Vagina (tissue), 2 donors: ENCODE results near the gene AVPR1A. TPM values are rescaled to one million over a fixed set of nuclear protein-coding genes. Genes with fewer than 3 reads are reported as not detected.

Experiments used
- DNase-seq, 2 donors: peaks; one replicate each; pipeline ENCODE4 v3.0.0-alpha.2; 2017; ENCODE audit errors: extremely low spot score in 2 of 2
- H3K27ac ChIP-seq: fragments of 200-600 bp; sonication (generic); one replicate; pipeline ENCODE4 v1.5.1; 2019
- H3K27me3 ChIP-seq: fragments of 200-600 bp; sonication (generic); one replicate; pipeline ENCODE4 v1.5.1; 2019
- H3K36me3 ChIP-seq, 2 donors: fragments of 200-600 bp; sonication (generic); one replicate each; pipeline ENCODE4 v1.5.1; 2017 to 2019
- H3K4me1 ChIP-seq: fragments of 200-600 bp; sonication (generic); one replicate; pipeline ENCODE4 v1.5.1; 2019
- H3K4me3 ChIP-seq, 2 donors: fragments of 200-600 bp; sonication (generic); 1 replicate in 1 of 2; 2 replicates in 1 of 2; pipeline ENCODE4 v1.5.1; 2016 to 2019
- H3K9me3 ChIP-seq: fragments of 200-600 bp; sonication (generic); one replicate; pipeline ENCODE4 v1.5.1; 2019
- POLR2A ChIP-seq, 2 donors: fragments of 450-650 bp; IDR thresholded peaks; one replicate each; pipeline ENCODE4 v1.6.1; 2017; ENCODE audit warnings: antibody characterized with exemption in 2 of 2, mild to moderate bottlenecking in 2 of 2, moderate library complexity in 2 of 2
- POLR2AphosphoS5 ChIP-seq, 2 donors: sonication (generic); formaldehyde crosslinking; IDR thresholded peaks; one replicate each; pipeline ENCODE4 v1.9.0; 2017; ENCODE audit warnings: antibody characterized with exemption in 2 of 2, mild to moderate bottlenecking in 2 of 2, low read depth in 1 of 2; ENCODE audit not compliant: insufficient read depth in 1 of 2
- intact Hi-C: fragments of 100-400 bp; cut with DNase I; formaldehyde crosslinking; loops from one replicate; pipeline ENCODE4 v1.15.1; 2023
- total RNA-seq: library from RNA; depleted of rRNA; stranded (reverse); fragments of >200 nt; gene quantifications from one replicate; pipeline ENCODE4 v1.2.3, GENCODE V29; 2016
- TF ChIP-seq, protein P1 (sequence below), 3 experiments: fragments of 450-650 bp in 2 of 3; fragments of 200-600 bp in 1 of 3; sonication (generic) in 1 of 3; IDR thresholded peaks; one replicate each; pipeline ENCODE4 v1.5.1; 2017 to 2019; ENCODE audit warnings: antibody characterized with exemption in 3 of 3, mild to moderate bottlenecking in 2 of 3, moderate library complexity in 2 of 3

The AVPR1A gene
- total RNA-seq, 1 donor from 2014 or later: 9.8 TPM

DNA sequence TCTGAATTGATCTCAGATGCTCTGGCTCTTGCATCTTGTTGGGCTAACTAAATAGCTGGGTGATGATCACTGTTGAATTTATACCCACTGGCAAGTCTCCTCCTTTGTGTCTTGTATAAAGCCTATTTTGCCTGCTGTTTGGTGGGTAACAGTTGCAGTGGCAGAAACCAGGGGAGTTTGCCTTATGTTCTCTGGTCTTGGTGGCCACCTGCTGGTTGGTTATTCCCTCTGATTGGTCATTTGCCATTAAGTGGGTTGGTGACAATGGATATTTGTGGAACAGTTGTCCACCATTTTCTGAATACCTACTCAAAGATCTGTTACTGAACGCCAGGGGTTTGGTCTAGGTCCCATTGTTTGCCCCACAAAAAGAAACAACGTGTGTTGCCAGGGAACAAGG lies 52.1 kb downstream of the AVPR1A start:
- TF ChIP-seq POLR2A (IDR thresholded peaks at IDR 0.05) (no peak), POLR2AphosphoS5 (IDR thresholded peaks at IDR 0.05; ENCODE audit: insufficient read depth in 1 of 2, low read depth in 1 of 2) (no peak)
- H3K4me3 ChIP-seq: no peak overlapping the region
- no peak overlapping the region for H3K27ac ChIP-seq
- no peaks in the 10 kb centered on the region for H3K36me3 ChIP-seq
- no peaks in the 10 kb centered on the region for H3K4me1 ChIP-seq
- intact Hi-C loops: no loop called here
- H3K9me3 ChIP-seq: no peaks in the 10 kb centered on the region
- no peaks in the 10 kb centered on the region for H3K27me3 ChIP-seq
- DNase-seq: no peak

GRCh38 chr12:63095369-63095980 lies 55.5 kb downstream of the AVPR1A start:
- no peak overlapping the region for H3K4me3 ChIP-seq
- DNase-seq: no peak
- no peak overlapping the region for H3K27ac ChIP-seq
- no peaks in the 10 kb centered on the region for H3K27me3 ChIP-seq
- H3K4me1 ChIP-seq: no peaks in the 10 kb centered on the region
- intact Hi-C loops: no loop called here
- TF ChIP-seq POLR2AphosphoS5 (IDR thresholded peaks at IDR 0.05; ENCODE audit: insufficient read depth in 1 of 2, low read depth in 1 of 2) (no peak), POLR2A (IDR thresholded peaks at IDR 0.05) (no peak)
- TF ChIP-seq, protein P1, sequence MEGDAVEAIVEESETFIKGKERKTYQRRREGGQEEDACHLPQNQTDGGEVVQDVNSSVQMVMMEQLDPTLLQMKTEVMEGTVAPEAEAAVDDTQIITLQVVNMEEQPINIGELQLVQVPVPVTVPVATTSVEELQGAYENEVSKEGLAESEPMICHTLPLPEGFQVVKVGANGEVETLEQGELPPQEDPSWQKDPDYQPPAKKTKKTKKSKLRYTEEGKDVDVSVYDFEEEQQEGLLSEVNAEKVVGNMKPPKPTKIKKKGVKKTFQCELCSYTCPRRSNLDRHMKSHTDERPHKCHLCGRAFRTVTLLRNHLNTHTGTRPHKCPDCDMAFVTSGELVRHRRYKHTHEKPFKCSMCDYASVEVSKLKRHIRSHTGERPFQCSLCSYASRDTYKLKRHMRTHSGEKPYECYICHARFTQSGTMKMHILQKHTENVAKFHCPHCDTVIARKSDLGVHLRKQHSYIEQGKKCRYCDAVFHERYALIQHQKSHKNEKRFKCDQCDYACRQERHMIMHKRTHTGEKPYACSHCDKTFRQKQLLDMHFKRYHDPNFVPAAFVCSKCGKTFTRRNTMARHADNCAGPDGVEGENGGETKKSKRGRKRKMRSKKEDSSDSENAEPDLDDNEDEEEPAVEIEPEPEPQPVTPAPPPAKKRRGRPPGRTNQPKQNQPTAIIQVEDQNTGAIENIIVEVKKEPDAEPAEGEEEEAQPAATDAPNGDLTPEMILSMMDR (IDR thresholded peaks at IDR 0.05): no peak
- H3K9me3 ChIP-seq: no peaks in the 10 kb centered on the region
- no peaks in the 10 kb centered on the region for H3K36me3 ChIP-seq

DNA sequence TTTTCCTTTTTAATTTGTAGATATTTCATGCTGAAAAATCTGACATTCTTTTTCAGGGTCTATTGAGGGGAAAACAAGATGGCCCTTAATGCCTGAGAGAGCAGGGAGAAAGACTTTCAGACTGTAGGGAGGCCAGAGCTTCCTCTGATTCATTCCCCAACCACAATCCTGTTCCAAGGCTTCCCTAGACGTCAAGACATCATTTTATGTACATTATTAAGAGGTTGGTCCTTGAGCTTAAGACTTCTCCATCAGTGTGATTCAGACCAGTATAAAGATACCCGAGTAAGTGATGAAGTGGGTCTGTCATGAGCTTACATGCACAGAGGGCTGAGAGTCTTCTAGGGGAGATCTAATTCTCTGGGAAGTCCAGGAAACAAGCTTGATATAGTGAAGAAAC lies 57.3 kb downstream of the AVPR1A start:
- no peak overlapping the region for H3K27ac ChIP-seq
- no peaks in the 10 kb centered on the region for H3K9me3 ChIP-seq
- no peak overlapping the region for H3K4me3 ChIP-seq
- H3K36me3 ChIP-seq: no peaks in the 10 kb centered on the region
- TF ChIP-seq POLR2AphosphoS5 (IDR thresholded peaks at IDR 0.05; ENCODE audit: insufficient read depth in 1 of 2, low read depth in 1 of 2) (no peak), POLR2A (IDR thresholded peaks at IDR 0.05) (no peak)
- TF ChIP-seq, protein P1 (IDR thresholded peaks at IDR 0.05): no peak
- intact Hi-C loops: no loop called here
- no peaks in the 10 kb centered on the region for H3K4me1 ChIP-seq
- no peak for DNase-seq
- H3K27me3 ChIP-seq: no peaks in the 10 kb centered on the region

- intact Hi-C loops: no loop called here
- TF ChIP-seq, protein P1 (IDR thresholded peaks at IDR 0.05): no peak
- TF ChIP-seq POLR2A (IDR thresholded peaks at IDR 0.05) (no peak), POLR2AphosphoS5 (IDR thresholded peaks at IDR 0.05; ENCODE audit: insufficient read depth in 1 of 2, low read depth in 1 of 2) (no peak)
These were observed 57.9 kb downstream of the AVPR1A start for GRCh38 chr12:63093084-63093483.

More at GRCh38 chr12:63093084-63093483, 57.9 kb downstream of the AVPR1A start:
- H3K27me3 ChIP-seq: no peaks in the 10 kb centered on the region
- no peak for DNase-seq
- no peaks in the 10 kb centered on the region for H3K9me3 ChIP-seq
- no peak overlapping the region for H3K4me3 ChIP-seq
- H3K4me1 ChIP-seq: no peaks in the 10 kb centered on the region
- no peak overlapping the region for H3K27ac ChIP-seq
- H3K36me3 ChIP-seq: no peaks in the 10 kb centered on the region

Other genes starting within 250 kb of the AVPR1A start
- 0.49 TPM for gene PPM1H, start 216.1 kb downstream of the AVPR1A start, total RNA-seq